ENCODE data around the gene DLGAP4.

DLGAP4 gene

DNA sequence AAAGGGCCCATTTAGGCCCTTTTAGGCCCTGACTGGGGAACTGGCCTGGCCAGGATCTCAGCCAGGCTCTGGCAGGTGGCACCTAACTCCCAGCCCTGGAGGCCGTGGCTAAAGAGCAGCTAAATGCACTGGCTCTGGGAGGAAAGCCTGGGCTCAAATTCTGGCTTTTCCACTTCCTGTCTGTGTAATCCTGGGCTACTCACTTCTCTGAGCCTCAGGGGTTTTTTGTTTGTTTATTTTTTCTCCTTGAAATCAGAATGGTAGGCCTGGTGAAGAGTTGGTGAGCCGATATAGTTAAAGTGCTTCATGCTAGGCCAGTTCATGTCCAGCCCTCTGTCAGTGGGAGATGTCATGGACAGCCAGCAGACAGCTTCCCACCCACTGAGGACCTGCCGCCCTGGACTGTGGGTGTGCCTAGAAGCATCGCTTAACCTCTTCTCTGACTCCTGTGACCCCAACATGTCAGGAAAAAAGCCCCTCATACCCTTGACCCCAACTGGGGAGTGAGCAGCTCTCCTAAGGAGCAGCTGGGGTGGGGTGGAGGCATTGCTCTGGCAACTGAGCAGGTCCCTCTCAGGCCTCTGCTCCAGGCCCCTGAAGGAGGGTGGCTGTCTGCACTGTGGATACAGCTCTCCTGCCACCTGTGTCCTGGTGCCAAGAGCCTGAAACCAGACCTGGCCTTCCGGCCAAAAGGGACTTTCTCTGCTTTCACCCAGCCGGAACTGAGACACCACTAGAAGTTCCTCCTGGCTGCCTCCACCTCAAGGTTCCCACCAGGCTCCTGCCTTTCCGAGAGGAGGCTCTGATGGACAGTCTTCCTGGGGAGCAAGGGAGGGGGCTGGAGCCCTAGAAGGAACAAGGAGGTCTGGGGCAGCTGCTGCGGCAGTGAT lies 178.0 kb downstream of the DLGAP4 start:
- TF ChIP-seq, protein P1, sequence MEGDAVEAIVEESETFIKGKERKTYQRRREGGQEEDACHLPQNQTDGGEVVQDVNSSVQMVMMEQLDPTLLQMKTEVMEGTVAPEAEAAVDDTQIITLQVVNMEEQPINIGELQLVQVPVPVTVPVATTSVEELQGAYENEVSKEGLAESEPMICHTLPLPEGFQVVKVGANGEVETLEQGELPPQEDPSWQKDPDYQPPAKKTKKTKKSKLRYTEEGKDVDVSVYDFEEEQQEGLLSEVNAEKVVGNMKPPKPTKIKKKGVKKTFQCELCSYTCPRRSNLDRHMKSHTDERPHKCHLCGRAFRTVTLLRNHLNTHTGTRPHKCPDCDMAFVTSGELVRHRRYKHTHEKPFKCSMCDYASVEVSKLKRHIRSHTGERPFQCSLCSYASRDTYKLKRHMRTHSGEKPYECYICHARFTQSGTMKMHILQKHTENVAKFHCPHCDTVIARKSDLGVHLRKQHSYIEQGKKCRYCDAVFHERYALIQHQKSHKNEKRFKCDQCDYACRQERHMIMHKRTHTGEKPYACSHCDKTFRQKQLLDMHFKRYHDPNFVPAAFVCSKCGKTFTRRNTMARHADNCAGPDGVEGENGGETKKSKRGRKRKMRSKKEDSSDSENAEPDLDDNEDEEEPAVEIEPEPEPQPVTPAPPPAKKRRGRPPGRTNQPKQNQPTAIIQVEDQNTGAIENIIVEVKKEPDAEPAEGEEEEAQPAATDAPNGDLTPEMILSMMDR (IDR thresholded peaks at IDR 0.05; ENCODE audit: insufficient read depth, low read length, poor library complexity, severe bottlenecking) = no peak
- TF ChIP-seq EZH2phosphoT487 (conservative IDR thresholded peaks at IDR 0.05; ENCODE audit: low read length) = no peak
- Histone ChIP-seq H3K79me2 (ENCODE audit: insufficient read depth, low read length) (no peaks in the 10 kb centered on the region), H3K4me2 (ENCODE audit: low read depth, low read length, poor library complexity, severe bottlenecking) (no peak overlapping the region), H3K27ac (ENCODE audit: low read depth, low read length) (no peak overlapping the region), H3K27me3 (ENCODE audit: low read length) (no peaks in the 10 kb centered on the region), H3K9me3 (ENCODE audit: insufficient read depth, low read length) (no peaks in the 10 kb centered on the region), H3K9ac (ENCODE audit: low read length) (no peak overlapping the region), H3K36me3 (ENCODE audit: low read length) (no peaks in the 10 kb centered on the region), H4K20me1 (ENCODE audit: low read depth, low read length) (no peaks in the 10 kb centered on the region), H3K9me2 (replicated peaks; ENCODE audit: insufficient read depth, low read length) (no peaks in the 10 kb centered on the region), H3K4me3 (ENCODE audit: insufficient read depth, low read length, poor library complexity, severe bottlenecking) (no peak overlapping the region), H3F3A (ENCODE audit: insufficient read depth) (no peaks in the 10 kb centered on the region), H2AFZ (ENCODE audit: low read depth, low read length, severe bottlenecking) (no peak overlapping the region)

DNA sequence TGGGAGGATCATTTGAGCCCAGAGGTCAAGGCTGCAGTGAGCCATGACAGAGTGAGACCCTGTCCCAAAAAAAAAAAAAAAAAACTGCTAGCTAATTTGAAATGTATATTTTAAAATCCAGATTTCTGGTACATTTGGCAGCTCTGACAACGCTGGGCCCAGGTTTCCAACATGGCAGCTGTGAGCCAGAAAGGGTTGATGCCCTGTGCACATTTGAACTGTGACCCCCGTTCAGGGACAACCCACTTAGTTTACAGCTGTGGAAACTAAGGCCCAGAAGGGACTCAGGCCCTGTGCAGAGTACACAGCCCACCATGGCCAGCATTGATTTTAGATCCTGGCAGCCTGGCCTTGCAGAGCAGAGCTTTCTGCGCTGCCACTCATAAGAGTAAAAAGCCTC lies 179.1 kb downstream of the DLGAP4 start:
- no peaks in the 10 kb centered on the region for H3K9me2 ChIP-seq (replicated peaks; ENCODE audit: insufficient read depth, low read length)
- H3K4me3 ChIP-seq (ENCODE audit: insufficient read depth, low read length, poor library complexity, severe bottlenecking) = no peak overlapping the region
- H4K20me1 ChIP-seq (ENCODE audit: low read depth, low read length) = no peaks in the 10 kb centered on the region
- no peaks in the 10 kb centered on the region for H3K9me3 ChIP-seq (ENCODE audit: insufficient read depth, low read length)
- TF ChIP-seq EZH2phosphoT487 (conservative IDR thresholded peaks at IDR 0.05; ENCODE audit: low read length) = no peak
- TF ChIP-seq, protein P1 (IDR thresholded peaks at IDR 0.05; ENCODE audit: insufficient read depth, low read length, poor library complexity, severe bottlenecking) = no peak
- H3K27ac ChIP-seq (ENCODE audit: low read depth, low read length) = no peak overlapping the region
- H3K36me3 ChIP-seq (ENCODE audit: low read length) = no peaks in the 10 kb centered on the region
- H2AFZ ChIP-seq (ENCODE audit: low read depth, low read length, severe bottlenecking) = no peak overlapping the region
- no peaks in the 10 kb centered on the region for H3K79me2 ChIP-seq (ENCODE audit: insufficient read depth, low read length)
- no peaks in the 10 kb centered on the region for H3F3A ChIP-seq (ENCODE audit: insufficient read depth)
- H3K9ac ChIP-seq (ENCODE audit: low read length) = no peak overlapping the region
- no peak overlapping the region for H3K4me2 ChIP-seq (ENCODE audit: low read depth, low read length, poor library complexity, severe bottlenecking)
- no peaks in the 10 kb centered on the region for H3K27me3 ChIP-seq (ENCODE audit: low read length)

DNA sequence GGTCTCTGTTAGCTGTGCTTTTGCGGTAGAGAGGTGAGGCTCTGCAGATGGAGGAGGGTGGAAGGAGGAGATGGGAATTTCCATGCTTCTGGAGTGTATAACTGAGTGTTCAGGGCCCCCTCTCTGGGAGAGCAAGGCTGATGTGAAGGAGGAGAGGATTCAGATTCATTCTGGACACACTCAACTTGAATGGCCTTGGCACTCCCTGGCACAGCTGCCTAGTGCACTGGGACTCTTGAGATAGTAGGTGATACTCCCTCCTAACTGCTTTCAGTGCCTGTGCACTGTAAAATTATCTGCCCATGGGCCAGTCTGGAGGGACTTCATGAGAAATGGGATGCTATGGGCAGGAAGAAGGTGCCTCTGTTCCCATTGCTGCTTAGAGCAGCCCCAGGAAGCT lies 180.9 kb downstream of the DLGAP4 start:
- Histone ChIP-seq H4K20me1 (ENCODE audit: low read depth, low read length) (no peaks in the 10 kb centered on the region), H3K9me3 (ENCODE audit: insufficient read depth, low read length) (no peaks in the 10 kb centered on the region), H3K9me2 (replicated peaks; ENCODE audit: insufficient read depth, low read length) (no peaks in the 10 kb centered on the region), H3K27me3 (ENCODE audit: low read length) (no peaks in the 10 kb centered on the region), H3K79me2 (ENCODE audit: insufficient read depth, low read length) (no peaks in the 10 kb centered on the region), H3K9ac (ENCODE audit: low read length) (no peak overlapping the region), H3K36me3 (ENCODE audit: low read length) (no peaks in the 10 kb centered on the region), H3K4me2 (ENCODE audit: low read depth, low read length, poor library complexity, severe bottlenecking) (no peak overlapping the region), H3K4me3 (ENCODE audit: insufficient read depth, low read length, poor library complexity, severe bottlenecking) (no peak overlapping the region), H3K27ac (ENCODE audit: low read depth, low read length) (no peak overlapping the region), H3F3A (ENCODE audit: insufficient read depth) (no peaks in the 10 kb centered on the region), H2AFZ (ENCODE audit: low read depth, low read length, severe bottlenecking) (no peak overlapping the region)
- TF ChIP-seq EZH2phosphoT487 (conservative IDR thresholded peaks at IDR 0.05; ENCODE audit: low read length) = no peak
- TF ChIP-seq, protein P1 (IDR thresholded peaks at IDR 0.05; ENCODE audit: insufficient read depth, low read length, poor library complexity, severe bottlenecking) = no peak
